GM18498 (cell line): Measurements from ENCODE around the gene HRH2.
"Not testable (repeated sequence)": the region's sequence is repeated elsewhere in the genome, so short reads cannot be mapped to it uniquely, and the experiment has no call there.

Experiments used
- ATAC-seq: cut with Tn5 transposase; IDR thresholded peaks from one replicate; pipeline ENCODE4 v1.9.1; 2021; ENCODE audit warnings: mild to moderate bottlenecking, moderate library complexity; ENCODE audit not compliant: unreplicated experiment

The HRH2 gene

GRCh38 chr5:175711472-175712312 is 53.8 kb downstream of the HRH2 start:
- no peak for ATAC-seq

DNA sequence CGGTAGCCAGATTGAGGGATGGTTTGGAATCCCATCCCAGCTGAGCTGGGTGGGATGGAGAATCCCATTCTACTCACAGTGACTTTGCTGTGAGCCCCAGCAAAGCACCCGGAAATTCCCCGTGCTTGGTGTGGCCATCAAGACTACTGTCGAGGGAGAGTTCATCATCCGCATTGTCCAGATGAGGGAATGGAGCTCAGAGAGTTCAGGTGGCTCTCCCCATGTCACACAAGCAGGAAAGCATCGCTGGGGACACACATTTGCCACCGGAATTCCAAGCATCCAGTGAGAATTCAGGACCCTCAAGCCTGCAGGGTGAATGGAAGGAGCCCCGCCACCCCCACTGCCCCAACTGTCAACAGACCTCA is 54.4 kb downstream of the HRH2 start:
- ATAC-seq = no peak

- ATAC-seq = no peak
These were observed 54.8 kb downstream of the HRH2 start for GRCh38 chr5:175712681-175713085.

DNA sequence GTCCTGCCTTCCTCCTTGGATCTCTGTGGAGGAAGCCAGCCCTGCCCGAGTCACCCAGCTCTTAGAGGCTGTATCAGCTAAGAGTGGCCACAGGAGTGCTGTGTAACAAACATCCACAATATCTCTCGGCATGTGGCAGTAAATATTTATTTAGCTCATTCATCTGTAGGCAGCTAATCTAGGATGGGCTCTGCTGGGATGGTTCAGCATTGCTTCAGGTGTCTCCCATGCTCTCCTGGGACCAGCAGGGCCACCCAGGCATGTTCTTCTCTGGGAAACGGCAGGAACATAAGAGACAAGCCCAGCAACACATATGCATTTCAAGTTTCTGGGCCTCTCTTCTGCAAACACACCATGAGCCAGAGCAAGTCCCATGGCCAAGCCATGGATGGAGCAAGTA is 56.1 kb downstream of the HRH2 start:
- ATAC-seq = no peak

GRCh38 chr5:175714479-175715085 is 56.7 kb downstream of the HRH2 start:
- ATAC-seq = no peak

DNA sequence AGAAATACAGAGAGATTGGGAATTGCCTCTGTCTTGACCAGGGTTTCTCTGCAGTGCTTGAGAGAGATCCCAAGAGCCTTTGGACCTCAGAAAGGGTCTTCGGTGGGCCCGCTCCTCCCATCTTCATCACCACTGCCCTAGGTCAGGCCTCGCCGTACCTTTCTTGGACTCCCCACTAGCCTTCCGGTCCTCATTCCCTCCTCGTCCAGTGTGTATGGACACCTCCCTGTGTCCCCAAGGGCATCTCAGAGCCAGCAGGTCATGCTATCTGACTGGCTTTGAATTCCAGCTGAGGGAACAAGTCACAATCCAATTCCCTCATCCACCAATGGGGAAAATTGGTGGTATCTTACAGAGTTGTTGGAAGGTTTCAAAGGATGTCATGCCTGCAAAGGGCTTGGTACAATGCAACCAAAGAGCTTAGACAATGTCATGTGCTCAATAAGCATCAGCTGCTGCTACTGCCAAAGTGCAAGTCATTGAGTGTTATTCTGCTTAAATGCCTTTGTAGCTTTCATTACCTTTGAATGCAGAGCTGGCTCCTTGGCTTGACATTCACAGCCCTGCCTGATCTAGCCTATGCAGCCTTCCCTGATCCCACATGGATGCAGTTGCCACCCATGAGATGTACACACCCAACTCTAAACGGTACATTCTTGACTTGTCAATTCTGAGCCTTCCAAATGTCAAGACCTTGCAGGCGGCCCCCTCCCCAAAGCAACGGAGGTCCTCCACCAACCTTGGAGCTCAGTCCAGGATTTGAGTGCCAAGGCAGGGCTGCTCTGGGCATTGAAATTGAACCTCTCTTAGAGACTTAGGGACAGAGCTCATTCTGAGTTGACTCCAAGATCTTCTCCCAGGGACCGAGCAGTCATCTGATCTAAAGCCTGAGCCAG is 58.0 kb downstream of the HRH2 start:
- no peak for ATAC-seq

GRCh38 chr5:175717837-175718236 is 60.0 kb downstream of the HRH2 start:
- no peak for ATAC-seq

- ATAC-seq = no peak
These were observed 60.7 kb downstream of the HRH2 start for GRCh38 chr5:175718401-175719108.

DNA sequence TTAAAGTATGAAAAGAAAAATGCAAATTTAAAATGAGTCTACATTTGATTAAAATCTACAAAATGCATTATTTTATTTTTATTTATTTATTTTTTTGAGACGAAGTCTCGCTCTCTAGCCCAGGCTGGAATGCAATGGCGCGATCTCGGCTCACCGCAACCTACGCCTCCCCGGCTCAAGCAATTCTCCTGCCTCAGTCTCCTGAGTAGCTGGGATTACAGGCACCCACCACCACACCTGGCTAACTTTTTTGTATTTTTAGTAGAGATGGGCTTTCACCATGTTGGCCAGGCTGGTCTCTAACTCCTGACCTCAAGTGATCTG is 61.2 kb downstream of the HRH2 start:
- ATAC-seq = not testable (repeated sequence)

GRCh38 chr5:175724314-175725275 is 66.7 kb downstream of the HRH2 start:
- ATAC-seq = no peak

DNA sequence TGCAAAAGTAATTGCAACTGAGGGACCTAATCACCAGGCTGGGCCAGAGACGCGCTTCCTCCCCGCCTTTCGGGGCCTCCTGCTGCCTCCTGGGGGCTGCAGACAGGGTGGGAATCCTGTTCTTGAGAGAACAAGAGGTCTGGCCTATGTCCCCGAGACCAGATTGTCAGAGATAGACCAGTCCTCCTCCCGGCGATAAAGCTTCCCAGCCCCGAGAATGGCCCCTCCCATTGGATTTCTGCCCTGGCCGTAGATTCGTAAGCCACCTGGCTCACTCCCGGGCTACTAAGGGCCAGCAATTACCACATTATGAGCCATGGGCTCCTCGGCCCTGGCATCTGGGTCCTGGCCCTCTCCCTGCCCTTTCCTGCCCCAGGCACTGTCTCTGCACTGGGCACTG is 70.4 kb downstream of the HRH2 start:
- no peak for ATAC-seq

GRCh38 chr5:175728885-175729828 is 71.3 kb downstream of the HRH2 start:
- no peak for ATAC-seq

DNA sequence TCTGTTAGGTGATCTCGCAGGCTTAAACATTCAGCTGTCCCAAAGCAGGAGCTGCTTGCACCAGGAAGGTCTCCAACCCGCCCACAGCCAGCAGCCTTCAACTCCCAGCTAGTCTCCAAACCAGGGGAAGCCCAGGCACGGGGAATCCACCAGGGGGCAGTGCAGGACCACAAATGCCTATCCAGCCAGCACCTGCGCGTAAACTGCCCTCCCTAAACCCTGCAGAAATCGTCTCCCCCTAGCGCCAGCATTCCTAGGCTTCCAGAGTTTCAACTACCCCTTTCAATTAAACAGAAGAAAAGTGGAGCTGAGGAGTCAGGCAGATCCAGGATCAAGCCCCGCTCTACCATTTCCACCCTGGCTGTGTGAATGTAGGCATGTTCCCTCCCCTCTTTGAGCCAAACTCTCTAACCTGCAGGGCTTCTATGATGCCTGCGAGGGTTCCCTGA is 72.0 kb downstream of the HRH2 start:
- ATAC-seq = peak; percentile 87

- ATAC-seq = no peak
These were observed 73.3 kb downstream of the HRH2 start for GRCh38 chr5:175731172-175731571.

DNA sequence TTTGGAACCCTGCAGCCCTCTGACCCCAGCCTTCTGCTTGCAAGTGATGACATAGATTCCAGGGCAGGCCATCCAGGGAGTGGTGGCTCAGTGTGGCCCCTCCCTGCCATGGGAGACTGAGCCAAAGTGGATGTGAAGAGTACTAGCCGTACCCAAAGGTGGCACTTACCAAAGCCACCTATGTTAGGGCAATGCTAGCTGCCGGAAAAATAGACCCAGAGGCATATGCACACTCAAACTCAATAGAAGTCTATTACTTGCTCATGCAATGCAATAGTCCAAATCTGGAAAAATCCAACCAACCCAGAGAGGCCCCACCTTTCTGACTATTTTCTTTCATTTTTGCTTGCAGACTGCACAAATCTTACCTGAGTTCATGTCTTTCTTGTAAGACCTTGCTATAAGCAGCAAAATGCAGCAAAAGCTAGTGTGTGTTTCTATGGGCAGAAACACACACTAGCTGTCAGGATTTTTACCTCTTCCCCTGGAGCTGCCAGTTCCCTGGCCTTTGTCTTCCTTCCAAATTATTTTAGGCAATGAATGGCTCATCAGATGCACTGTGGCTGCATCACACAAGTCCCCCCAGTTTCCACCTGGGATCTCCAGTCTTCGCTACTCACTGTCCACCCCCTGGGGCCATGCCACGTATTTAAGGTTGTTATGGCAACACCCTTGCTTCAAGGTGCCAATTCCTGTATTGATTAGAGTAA is 74.0 kb downstream of the HRH2 start:
- ATAC-seq = no peak

DNA sequence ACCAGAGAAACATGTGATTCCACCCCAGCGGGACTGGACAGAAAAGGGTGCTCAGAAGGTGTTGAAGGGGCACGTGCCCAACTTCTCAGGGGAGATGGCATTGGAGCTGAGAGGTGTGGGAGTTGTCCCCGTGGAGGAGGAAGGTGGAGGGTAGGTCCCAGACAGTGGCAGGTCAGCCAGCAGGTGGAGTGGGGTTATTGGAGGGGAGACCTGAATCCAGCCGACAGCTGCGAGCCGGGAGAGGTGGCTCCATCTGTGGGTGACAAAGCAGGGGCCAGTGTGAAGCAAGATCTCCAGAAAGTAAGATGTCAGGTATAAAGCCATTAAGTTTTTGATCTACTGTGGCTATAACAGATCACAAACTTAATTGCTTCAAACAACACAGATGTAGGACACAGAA is 75.1 kb downstream of the HRH2 start:
- no peak for ATAC-seq

- no peak for ATAC-seq
These were observed 76.1 kb downstream of the HRH2 start for GRCh38 chr5:175734016-175734415.

GRCh38 chr5:175734501-175734900 is 76.6 kb downstream of the HRH2 start:
- ATAC-seq = no peak
